Common myeloid progenitor, CD34-positive (primary cell): ENCODE results near the gene UBXN1.

Source experiments
- CTCF ChIA-PET: fragments of 350-600 bp; sonication (Branson Sonifier 250); formaldehyde crosslinking; loops from one replicate; lab custom pipeline; 2021; ENCODE audit warnings: antibody characterized with exemption; lab: Charles Lee
- POLR2A ChIA-PET: fragments of 350-600 bp; sonication (Branson Sonifier 250); formaldehyde crosslinking; loops from one replicate; lab custom pipeline; 2021; ENCODE audit warnings: antibody characterized with exemption; lab: Charles Lee
- DNase-seq, 3 donors: peaks; one replicate each; pipeline versions ENCODE4 v3.0.0 to v3.0.0-alpha.2; 2013
- H3K27ac ChIP-seq, 2 experiments: 1 replicate in 1 of 2; 2 replicates in 1 of 2; pipeline ENCODE4 v1.7.0; 2013; ENCODE audit warnings: inconsistent platforms in 2 of 2, low read length in 2 of 2, mild to moderate bottlenecking in 2 of 2, low read depth in 1 of 2, moderate library complexity in 1 of 2; ENCODE audit not compliant: severe bottlenecking in 2 of 2, insufficient read depth in 1 of 2, poor library complexity in 1 of 2
- H3K27me3 ChIP-seq, 5 experiments: replicated peaks in 2 of 5; 1 replicate in 3 of 5; 2 replicates in 2 of 5; pipeline versions ENCODE4 v1.6.1 to v1.7.0; 2013; ENCODE audit warnings: low read length in 4 of 5, mild to moderate bottlenecking in 2 of 5, moderate library complexity in 2 of 5, inconsistent platforms in 1 of 5; ENCODE audit not compliant: insufficient read depth in 5 of 5, control insufficient read depth in 4 of 5
- H3K36me3 ChIP-seq, 4 experiments: 1 replicate in 2 of 4; 2 replicates in 2 of 4; pipeline versions ENCODE4 v1.6.1 to v1.7.0; 2013; ENCODE audit warnings: low read length in 3 of 4, control low read depth in 1 of 4, mild to moderate bottlenecking in 1 of 4; ENCODE audit not compliant: control insufficient read depth in 4 of 4, insufficient read depth in 4 of 4
- H3K4me1 ChIP-seq, 4 experiments: 1 replicate in 3 of 4; 2 replicates in 1 of 4; pipeline versions ENCODE4 v1.6.1 to v1.7.1; 2013; ENCODE audit warnings: low read length in 3 of 4, mild to moderate bottlenecking in 3 of 4, control low read depth in 1 of 4, inconsistent platforms in 1 of 4, moderate library complexity in 1 of 4; ENCODE audit not compliant: control insufficient read depth in 4 of 4, insufficient read depth in 4 of 4; ENCODE audit errors: control extremely low read depth in 1 of 4
- H3K4me3 ChIP-seq, 7 experiments: 1 replicate in 4 of 7; 2 replicates in 3 of 7; pipeline versions ENCODE4 v1.5.1 to v1.7.0; 2013; ENCODE audit warnings: mild to moderate bottlenecking in 7 of 7, low read length in 6 of 7, moderate library complexity in 6 of 7, inconsistent platforms in 2 of 7, low read depth in 2 of 7, control low read depth in 1 of 7; ENCODE audit not compliant: insufficient read depth in 4 of 7, control insufficient read depth in 1 of 7; ENCODE audit errors: extremely low read depth in 1 of 7
- H3K9me3 ChIP-seq, 5 experiments: 1 replicate in 4 of 5; 2 replicates in 1 of 5; pipeline versions ENCODE4 v1.6.1 to v1.7.1; 2013; ENCODE audit warnings: low read length in 4 of 5, mild to moderate bottlenecking in 2 of 5, inconsistent platforms in 1 of 5, low read depth in 1 of 5, moderate library complexity in 1 of 5; ENCODE audit not compliant: control insufficient read depth in 4 of 5, insufficient read depth in 2 of 5; ENCODE audit errors: control extremely low read depth in 1 of 5
- WGBS: methylation state at CpG from one replicate; pipeline ENCODE4 v1.1.5; 2013; ENCODE audit not compliant: insufficient coverage; 5-methylcytosine and 5-hydroxymethylcytosine counted together

Gene UBXN1

DNA sequence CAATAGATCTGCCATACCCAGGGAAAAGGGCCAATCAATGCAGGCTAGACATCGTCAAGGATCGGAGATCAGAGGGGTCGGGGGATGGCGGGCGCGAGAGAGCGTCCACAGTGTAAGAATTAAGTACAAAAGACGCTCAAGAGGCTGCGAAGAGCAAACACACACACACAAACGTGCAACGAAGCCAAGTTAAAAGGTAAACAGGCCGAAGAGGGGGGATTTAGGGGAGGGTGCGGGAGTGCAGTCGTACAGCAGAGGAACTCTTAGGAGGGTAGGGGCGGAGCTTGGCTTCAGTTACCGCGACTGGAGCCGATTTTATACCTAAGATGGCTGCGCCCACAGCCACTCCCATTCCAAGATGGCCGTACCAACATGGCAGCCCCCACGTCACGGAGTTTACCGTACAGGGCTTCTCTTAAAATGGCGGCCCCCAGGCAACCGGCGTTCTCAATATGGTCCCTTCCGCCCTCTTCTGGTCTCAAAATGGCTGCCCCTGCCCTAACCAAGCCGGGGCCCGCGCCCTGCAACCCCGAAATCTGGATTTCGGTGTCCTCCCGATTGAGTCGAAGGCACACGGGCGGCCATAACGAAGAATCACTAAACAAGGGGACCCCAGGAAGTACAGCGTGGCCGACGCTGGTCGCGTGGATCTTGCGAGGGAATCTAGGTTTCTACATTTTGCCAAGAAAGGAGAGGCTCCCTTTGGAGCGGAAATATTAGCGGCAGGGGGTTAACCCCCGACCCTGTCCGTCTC is 30.6 kb upstream of the UBXN1 start:
- CTCF ChIA-PET = interaction anchor here (0.6 to 4.1 kb wide), 9 partner anchors 11 to 77 kb away, joined by 3 to 20 read pairs (median 5); no protein-coding TSS in a partner anchor
- POLR2A ChIA-PET = interaction anchor here (0.9 to 2.5 kb wide), 6 partner anchors 18 to 132 kb away, joined by 3 to 22 read pairs (median 6); partner anchors contain the start of genes HNRNPUL2, LBHD1, STX5 and TTC9C
- Histone ChIP-seq H3K4me1 (peaks cover 8 to 56% (median 44%) of the 10 kb centered on the region in 4 experiments), H3K9me3 (no peaks in the 10 kb centered on the region), H3K27ac (peak overlapping the region; percentile 93 to 97), H3K4me3 (peak overlapping the region; percentile 61 to 90 (median 82)), H3K27me3 (no peaks in the 10 kb centered on the region), H3K36me3 (peaks cover 9 to 44% (median 24%) of the 10 kb centered on the region in 4 experiments)
- peak; percentile 99 to 100 (median 100) for DNase-seq
- under 1% methylated on average over 41 of the region's 47 CpGs for WGBS

DNA sequence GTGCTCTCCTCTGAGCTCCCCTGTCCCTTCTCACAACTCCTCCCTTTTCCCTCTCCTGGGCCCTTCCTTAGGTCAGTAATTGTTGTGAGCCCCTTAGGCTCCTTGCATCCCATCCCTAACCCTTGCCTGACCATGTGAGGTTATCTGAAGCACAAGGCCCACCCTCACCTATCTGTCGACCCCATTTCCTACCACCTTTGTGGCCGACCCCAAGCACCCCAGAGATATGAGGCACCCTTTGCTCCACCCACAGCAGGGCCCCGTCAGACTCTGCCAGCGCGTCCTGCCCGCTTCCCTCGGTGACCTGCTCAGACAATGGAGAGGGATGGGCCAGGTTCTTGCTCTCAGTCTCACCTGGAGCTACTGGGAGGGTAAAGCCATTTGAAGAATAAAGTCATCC is 29.9 kb upstream of the UBXN1 start:
- WGBS = 0% methylated on average over 5 of the region's 7 CpGs
- ChIA-PET CTCF (interaction anchor here (0.6 to 4.1 kb wide), 9 partner anchors 10 to 78 kb away, joined by 3 to 20 read pairs (median 3); no protein-coding TSS in a partner anchor), POLR2A (interaction anchor here (0.9 to 2.5 kb wide), 5 partner anchors 19 to 133 kb away, joined by 3 to 22 read pairs (median 6); partner anchors contain the start of genes HNRNPUL2, LBHD1, TTC9C and TUT1)

DNA sequence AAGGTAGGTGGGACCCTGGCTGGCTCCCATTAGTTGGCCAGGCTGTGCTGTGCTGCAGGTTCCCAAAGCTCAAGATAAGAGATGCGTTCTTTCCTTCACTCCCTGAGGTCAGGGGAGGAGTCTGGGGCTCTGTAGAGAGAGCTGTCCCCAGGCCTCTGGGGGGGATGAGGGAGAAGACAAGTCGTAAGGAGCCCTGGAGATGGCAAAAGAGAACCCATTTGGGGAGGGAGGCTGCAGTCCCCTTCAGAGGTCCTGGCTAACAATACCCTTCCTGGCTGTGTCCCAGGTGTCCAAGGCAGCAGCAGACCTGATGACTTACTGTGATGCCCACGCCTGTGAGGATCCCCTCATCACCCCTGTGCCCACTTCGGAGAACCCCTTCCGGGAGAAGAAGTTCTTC is 29.5 kb upstream of the UBXN1 start:
- POLR2A ChIA-PET = interaction anchor here (0.7 to 2.5 kb wide), 4 partner anchors 19 to 117 kb away, joined by 3 to 22 read pairs (median 8); partner anchors contain the start of genes HNRNPUL2, LBHD1, TTC9C and TUT1
- CTCF ChIA-PET = interaction anchor here (0.6 to 4.1 kb wide), 8 partner anchors 9 to 107 kb away, joined by 3 to 20 read pairs (median 4); partner anchors contain the start of gene MTA2
- no peaks in the 10 kb centered on the region for H3K9me3 ChIP-seq
- peaks cover 4 to 35% (median 17%) of the 10 kb centered on the region in 4 experiments for H3K36me3 ChIP-seq
- no peak for DNase-seq
- peak overlapping the region; percentile 93 to 97 for H3K27ac ChIP-seq
- 85% methylated on average over 5 of the region's 5 CpGs for WGBS
- H3K27me3 ChIP-seq = no peaks in the 10 kb centered on the region
- peaks cover 8 to 56% (median 44%) of the 10 kb centered on the region in 4 experiments for H3K4me1 ChIP-seq
- peak overlapping the region in 6 of 7 experiments; percentile 74 to 90 (median 84) for H3K4me3 ChIP-seq

More for the DNA sequence above, 29.9 kb upstream of the UBXN1 start:
- peaks cover 8 to 56% (median 44%) of the 10 kb centered on the region in 4 experiments for H3K4me1 ChIP-seq
- no peaks in the 10 kb centered on the region for H3K9me3 ChIP-seq
- no peak for DNase-seq
- H3K27ac ChIP-seq = peak overlapping the region; percentile 93 to 97
- H3K4me3 ChIP-seq = peak overlapping the region; percentile 61 to 90 (median 82)
- no peaks in the 10 kb centered on the region for H3K27me3 ChIP-seq
- H3K36me3 ChIP-seq = peaks cover 7 to 39% (median 19%) of the 10 kb centered on the region in 4 experiments

DNA sequence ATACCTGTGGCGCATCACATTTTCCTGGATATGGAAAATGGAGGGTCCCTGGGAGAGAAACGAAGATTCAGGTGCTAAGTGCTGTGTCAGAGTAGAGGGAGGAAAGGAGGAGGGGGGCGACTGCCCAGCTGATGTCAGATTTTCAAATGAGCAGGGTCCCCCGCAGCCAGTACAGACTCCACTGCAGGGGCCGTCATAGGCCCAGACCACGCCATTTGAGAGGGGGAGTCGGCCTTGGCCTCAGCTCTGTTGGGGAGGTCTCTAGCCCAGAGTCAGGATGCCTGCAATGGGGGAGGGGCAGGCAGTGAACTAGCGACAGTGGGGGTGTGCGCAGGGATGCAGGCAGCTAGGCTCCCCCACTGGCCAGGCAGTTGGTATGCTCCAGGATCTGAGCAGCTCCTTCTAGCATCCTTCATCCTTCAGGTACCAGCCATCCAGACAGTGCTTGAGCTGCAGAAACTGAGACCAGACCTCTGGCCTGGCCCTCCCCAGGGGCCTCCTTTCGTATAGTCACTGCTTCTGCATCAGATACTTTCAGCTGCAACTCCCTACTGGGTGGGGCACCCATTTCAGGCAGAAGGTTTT is 28.5 kb upstream of the UBXN1 start, which contains the start of the genes BSCL2 and GNG3:
BSCL2 (minus strand) TSS at position 148 of the 585 bp plus-strand sequence. CDS start 229 bp downstream, outside the sequence.
GNG3 (plus strand) TSS at position 400 of the 585 bp plus-strand sequence. CDS start 620 bp downstream, outside the sequence.
- Histone ChIP-seq H3K27ac (peak within 1 kb of the TSS; percentile 93 to 97), H3K4me1 (peaks cover 8 to 56% (median 44%) of the 10 kb centered on the region in 4 experiments), H3K36me3 (peaks cover 2 to 27% (median 9%) of the 10 kb centered on the region in 4 experiments), H3K27me3 (no peaks in the 10 kb centered on the region), H3K9me3 (no peaks in the 10 kb centered on the region), H3K4me3 (peak within 1 kb of the TSS; percentile 33 to 90 (median 82))
- no peak for DNase-seq
- POLR2A ChIA-PET = interaction anchor here (0.5 to 0.7 kb wide), 2 partner anchors 11 to 20 kb away, joined by 3 to 5 read pairs; partner anchors contain the start of gene HNRNPUL2
- 97% methylated on average over 9 of the region's 10 CpGs for WGBS
- CTCF ChIA-PET = interaction anchor here (0.9 to 4.1 kb wide), 4 partner anchors 12 to 124 kb away, joined by 3 to 20 read pairs (median 12); partner anchors contain the start of genes MTA2 and STX5

DNA sequence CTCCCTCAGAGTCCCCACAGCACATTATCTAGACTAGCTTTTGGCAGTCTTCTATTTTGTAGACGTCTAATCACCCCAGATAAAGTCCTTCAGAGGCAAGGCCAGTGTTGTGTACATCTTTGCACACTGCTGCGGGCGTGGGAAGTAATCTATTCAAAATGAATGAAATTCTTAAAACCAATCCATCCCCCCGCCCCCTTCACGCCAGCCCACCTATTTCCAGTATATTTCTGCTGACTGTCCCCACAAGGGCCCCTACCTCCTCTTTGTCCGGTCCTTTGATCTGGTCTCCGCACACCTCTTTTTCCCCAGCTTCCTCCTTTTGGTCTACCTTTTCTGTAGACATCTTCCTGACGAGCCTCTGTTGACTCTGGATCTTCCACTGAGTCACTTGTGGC is 28.0 kb upstream of the UBXN1 start:
- WGBS = 96% methylated on average over 8 of the region's 8 CpGs
- peaks cover 0 to 24% (median 7%) of the 10 kb centered on the region in 4 experiments for H3K36me3 ChIP-seq
- no peak overlapping the region for H3K27ac ChIP-seq
- CTCF ChIA-PET = interaction anchor here (0.9 to 4.1 kb wide), 5 partner anchors 12 to 125 kb away, joined by 3 to 20 read pairs (median 6); partner anchors contain the start of genes LRRN4CL and STX5
- H3K27me3 ChIP-seq = no peaks in the 10 kb centered on the region
- POLR2A ChIA-PET = interaction anchor here (1.1 to 1.4 kb wide), 2 partner anchors 26 to 134 kb away, joined by 3 to 6 read pairs; no protein-coding TSS in a partner anchor
- no peaks in the 10 kb centered on the region for H3K9me3 ChIP-seq
- H3K4me1 ChIP-seq = peaks cover 8 to 56% (median 44%) of the 10 kb centered on the region in 4 experiments
- peak overlapping the region in 5 of 7 experiments; percentile 47 to 76 (median 63) for H3K4me3 ChIP-seq
- no peak for DNase-seq
